ENCODE measurements around the gene SOD1.

Gene SOD1

DNA sequence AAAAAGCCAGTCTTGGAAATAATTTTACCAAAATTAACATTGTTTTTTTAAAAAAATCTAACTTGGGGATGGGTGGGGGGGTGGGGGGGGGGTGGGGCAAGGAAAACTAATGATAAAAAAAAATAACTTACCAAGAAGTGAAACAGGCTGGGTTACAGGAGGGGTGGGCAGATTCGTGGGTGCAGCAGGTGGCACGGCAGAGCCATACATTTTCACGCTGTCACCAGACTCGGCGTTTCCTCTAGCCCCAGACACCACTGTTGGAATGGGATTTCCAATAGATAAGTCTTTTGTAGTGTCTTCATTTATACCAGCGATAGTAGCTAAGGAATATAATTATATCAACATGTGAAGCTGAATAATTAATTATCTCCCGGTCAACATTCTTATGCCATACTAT, 25.4 kb downstream of the SOD1 start:
- Histone ChIP-seq H3K9me3 (ENCODE audit: control insufficient read depth, insufficient read depth, low read length) (no peaks in the 10 kb centered on the region), H3K4me1 (ENCODE audit: insufficient read depth, low read length) (no peaks in the 10 kb centered on the region), H3K36me3 (ENCODE audit: insufficient read depth, low read length) (peaks cover 9% of the 10 kb centered on the region), H3K9ac (ENCODE audit: low read depth, low read length) (no peak overlapping the region)

- Histone ChIP-seq H3K36me3 (ENCODE audit: insufficient read depth, low read length) (peaks cover 14% of the 10 kb centered on the region), H3K4me1 (ENCODE audit: insufficient read depth, low read length) (no peaks in the 10 kb centered on the region), H3K9me3 (ENCODE audit: control insufficient read depth, insufficient read depth, low read length) (no peaks in the 10 kb centered on the region)
Observed at GRCh38 chr21:31686272-31686915, 26.9 kb downstream of the SOD1 start.

DNA sequence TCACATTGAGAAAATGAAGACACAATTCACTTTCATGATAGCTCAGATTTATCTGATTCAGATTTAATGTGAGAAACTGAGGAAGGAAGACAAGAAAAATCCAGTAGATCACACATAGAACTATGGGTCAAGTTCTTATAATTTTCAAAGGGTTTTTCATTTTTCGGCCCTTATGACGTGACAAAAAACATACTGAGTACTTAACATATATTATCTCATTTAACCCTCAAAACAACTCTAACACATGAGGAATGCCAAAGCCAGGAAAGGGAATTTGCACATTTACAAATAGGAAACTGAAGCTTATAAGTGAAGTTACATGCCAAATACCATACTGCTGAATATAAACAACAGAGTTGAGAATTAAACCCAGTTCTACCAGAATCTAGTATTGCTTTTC, 27.6 kb downstream of the SOD1 start:
- H3K36me3 ChIP-seq (ENCODE audit: insufficient read depth, low read length) = peaks cover 14% of the 10 kb centered on the region
- no peaks in the 10 kb centered on the region for H3K4me1 ChIP-seq (ENCODE audit: insufficient read depth, low read length)
- no peaks in the 10 kb centered on the region for H3K9me3 ChIP-seq (ENCODE audit: control insufficient read depth, insufficient read depth, low read length)
- no peak overlapping the region for H3K9ac ChIP-seq (ENCODE audit: low read depth, low read length)

More at GRCh38 chr21:31686272-31686915, 26.9 kb downstream of the SOD1 start:
- no peak overlapping the region for H3K9ac ChIP-seq (ENCODE audit: low read depth, low read length)

DNA sequence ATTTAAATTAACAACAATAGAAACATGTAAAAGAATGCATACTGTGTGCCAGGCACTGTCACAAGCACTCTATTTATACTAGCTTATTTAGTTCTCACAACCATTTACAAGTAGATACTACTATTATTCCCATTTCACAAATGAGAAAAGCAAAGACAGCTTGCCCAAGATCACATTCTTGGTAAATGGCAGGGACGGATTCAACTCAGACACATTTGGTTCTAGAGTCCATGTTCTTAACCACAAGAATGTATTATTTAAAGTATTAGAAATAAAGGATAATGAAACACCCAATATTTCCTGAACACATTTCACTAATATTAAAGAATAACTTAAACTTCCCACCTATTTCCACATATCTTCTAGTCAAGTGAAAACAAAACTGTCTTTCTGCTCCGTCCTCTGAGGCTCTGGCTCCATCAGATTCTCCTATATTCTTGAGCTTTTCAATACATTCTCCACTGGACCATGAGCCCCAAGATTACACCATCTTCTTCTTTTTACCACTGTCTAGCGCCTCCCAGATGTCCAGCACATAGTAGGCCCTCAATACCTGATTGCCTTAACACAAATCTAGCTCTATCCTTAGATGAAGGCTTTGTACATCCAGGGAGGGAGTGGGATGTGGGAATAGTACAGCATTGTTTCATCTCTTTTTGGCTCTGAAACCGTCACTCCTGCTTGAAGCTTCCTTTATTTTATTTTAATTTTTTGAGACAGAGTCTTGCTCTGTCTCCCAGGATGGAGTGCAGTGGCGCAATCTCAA, 29.3 kb downstream of the SOD1 start:
- Histone ChIP-seq H3K36me3 (ENCODE audit: insufficient read depth, low read length) (peaks cover 23% of the 10 kb centered on the region), H3K9me3 (ENCODE audit: control insufficient read depth, insufficient read depth, low read length) (no peaks in the 10 kb centered on the region), H3K9ac (ENCODE audit: low read depth, low read length) (no peak overlapping the region)

GRCh38 chr21:31693222-31693621, 33.7 kb downstream of the SOD1 start:
- Histone ChIP-seq H3K9me3 (ENCODE audit: control insufficient read depth, insufficient read depth, low read length) (no peaks in the 10 kb centered on the region), H3K36me3 (ENCODE audit: insufficient read depth, low read length) (peaks cover 26% of the 10 kb centered on the region), H3K4me1 (ENCODE audit: insufficient read depth, low read length) (no peaks in the 10 kb centered on the region), H3K9ac (ENCODE audit: low read depth, low read length) (no peak overlapping the region)

More for the DNA sequence above, 29.3 kb downstream of the SOD1 start:
- no peaks in the 10 kb centered on the region for H3K4me1 ChIP-seq (ENCODE audit: insufficient read depth, low read length)

- no peaks in the 10 kb centered on the region for H3K4me1 ChIP-seq (ENCODE audit: insufficient read depth, low read length)
- peaks cover 34% of the 10 kb centered on the region for H3K36me3 ChIP-seq (ENCODE audit: insufficient read depth, low read length)
- no peaks in the 10 kb centered on the region for H3K9me3 ChIP-seq (ENCODE audit: control insufficient read depth, insufficient read depth, low read length)
- no peak overlapping the region for H3K9ac ChIP-seq (ENCODE audit: low read depth, low read length)
Observed at GRCh38 chr21:31696424-31696823, 36.9 kb downstream of the SOD1 start.

DNA sequence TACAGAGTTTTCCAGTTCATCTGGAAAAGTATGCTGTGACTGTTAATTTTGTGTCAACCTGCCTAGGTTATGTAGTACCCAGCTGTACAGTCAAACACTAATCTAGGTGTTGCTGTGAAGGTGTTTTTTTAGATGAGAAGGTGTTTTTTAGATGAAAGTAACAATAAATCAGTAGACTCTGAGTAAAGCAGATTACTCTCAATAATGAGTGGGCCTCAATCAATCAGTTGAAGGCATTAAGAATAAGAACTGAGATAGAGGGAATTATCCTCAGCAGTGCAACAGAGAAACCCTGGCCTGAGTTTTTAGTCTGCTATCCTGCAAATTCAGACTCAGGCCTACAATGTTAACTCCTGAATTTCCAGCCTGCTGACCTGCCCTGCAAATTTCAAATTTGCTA, 39.0 kb downstream of the SOD1 start:
- H3K4me1 ChIP-seq (ENCODE audit: insufficient read depth, low read length) = no peaks in the 10 kb centered on the region
- H3K9ac ChIP-seq (ENCODE audit: low read depth, low read length) = no peak overlapping the region
- H3K36me3 ChIP-seq (ENCODE audit: insufficient read depth, low read length) = peaks cover 30% of the 10 kb centered on the region
- no peaks in the 10 kb centered on the region for H3K9me3 ChIP-seq (ENCODE audit: control insufficient read depth, insufficient read depth, low read length)

- Histone ChIP-seq H3K4me1 (ENCODE audit: insufficient read depth, low read length) (no peaks in the 10 kb centered on the region), H3K36me3 (ENCODE audit: insufficient read depth, low read length) (peaks cover 26% of the 10 kb centered on the region), H3K9me3 (ENCODE audit: control insufficient read depth, insufficient read depth, low read length) (no peaks in the 10 kb centered on the region), H3K9ac (ENCODE audit: low read depth, low read length) (no peak overlapping the region)
Observed at GRCh38 chr21:31700040-31700439, 40.5 kb downstream of the SOD1 start.

DNA sequence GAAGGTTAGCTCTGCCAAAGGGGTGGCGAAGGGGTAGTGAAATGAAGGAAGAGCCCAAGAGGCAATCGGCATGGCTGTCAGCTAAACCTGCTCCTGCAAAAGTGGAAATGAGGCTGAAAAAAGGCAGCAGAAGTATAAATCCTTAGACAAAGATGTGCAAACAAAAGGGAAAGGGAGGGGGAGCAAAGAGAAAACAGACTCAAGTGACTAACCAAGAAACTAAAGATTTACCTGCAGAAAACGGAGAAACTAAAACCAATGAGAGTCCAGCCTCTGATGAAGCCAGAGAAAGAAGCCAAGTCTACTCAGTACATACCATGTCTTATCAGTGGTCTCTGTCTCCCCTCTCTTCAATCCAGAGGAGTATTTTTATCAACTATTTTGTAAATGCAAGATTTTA, 47.1 kb downstream of the SOD1 start:
- no peaks in the 10 kb centered on the region for H3K4me1 ChIP-seq (ENCODE audit: insufficient read depth, low read length)
- no peak overlapping the region for H3K9ac ChIP-seq (ENCODE audit: low read depth, low read length)
- H3K9me3 ChIP-seq (ENCODE audit: control insufficient read depth, insufficient read depth, low read length) = no peaks in the 10 kb centered on the region
- H3K36me3 ChIP-seq (ENCODE audit: insufficient read depth, low read length) = peaks cover 4% of the 10 kb centered on the region

- no peaks in the 10 kb centered on the region for H3K4me1 ChIP-seq (ENCODE audit: insufficient read depth, low read length)
- H3K9ac ChIP-seq (ENCODE audit: low read depth, low read length) = no peak overlapping the region
- H3K36me3 ChIP-seq (ENCODE audit: insufficient read depth, low read length) = no peaks in the 10 kb centered on the region
- no peaks in the 10 kb centered on the region for H3K9me3 ChIP-seq (ENCODE audit: control insufficient read depth, insufficient read depth, low read length)
Observed at GRCh38 chr21:31707499-31707898, 48.0 kb downstream of the SOD1 start.

DNA sequence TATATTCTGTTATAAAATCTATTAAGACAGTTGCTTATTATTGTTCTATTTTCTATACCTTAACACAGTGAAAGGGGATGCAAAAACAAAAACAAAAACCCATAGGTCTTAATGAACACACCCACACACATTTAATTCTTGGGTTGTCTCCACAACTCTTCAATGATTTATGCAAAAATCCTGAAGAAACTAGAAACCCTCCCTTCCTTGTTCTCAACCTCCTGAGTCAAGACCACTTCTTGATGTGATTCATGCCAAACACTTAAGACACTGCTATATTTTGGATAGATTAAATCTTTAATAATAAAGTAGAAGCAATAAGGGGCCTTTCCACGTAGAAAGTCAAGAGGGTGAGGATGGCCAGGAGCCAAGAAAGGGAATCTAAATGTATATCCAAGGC, 49.0 kb downstream of the SOD1 start:
- H3K9ac ChIP-seq (ENCODE audit: low read depth, low read length) = no peak overlapping the region
- no peaks in the 10 kb centered on the region for H3K9me3 ChIP-seq (ENCODE audit: control insufficient read depth, insufficient read depth, low read length)
- no peaks in the 10 kb centered on the region for H3K4me1 ChIP-seq (ENCODE audit: insufficient read depth, low read length)
- H3K36me3 ChIP-seq (ENCODE audit: insufficient read depth, low read length) = no peaks in the 10 kb centered on the region

DNA sequence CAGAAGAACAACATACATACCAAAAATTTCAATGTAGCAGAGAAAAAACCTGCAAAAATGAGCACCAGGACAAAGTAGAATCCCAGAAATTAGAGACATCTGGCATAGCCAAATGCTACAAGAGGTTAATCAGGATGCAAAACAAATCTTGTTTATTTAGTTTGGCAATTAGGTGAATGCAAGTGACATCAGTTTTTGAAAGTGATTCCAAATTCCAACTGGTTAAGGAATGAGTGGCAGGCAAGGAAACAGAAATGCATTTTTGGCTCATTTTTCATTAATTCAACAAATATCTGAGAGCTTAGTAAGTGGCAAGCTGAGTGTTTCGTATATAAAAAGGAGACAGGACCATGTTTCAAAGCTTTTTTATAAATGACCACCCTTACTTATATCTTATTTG, 51.1 kb downstream of the SOD1 start:
- H3K4me1 ChIP-seq (ENCODE audit: insufficient read depth, low read length) = peaks cover 17% of the 10 kb centered on the region; the same call in 1 of the 2 replicates

GRCh38 chr21:31711326-31711725, 51.8 kb downstream of the SOD1 start:
- no peak overlapping the region for H3K9ac ChIP-seq (ENCODE audit: low read depth, low read length)
- H3K4me1 ChIP-seq (ENCODE audit: insufficient read depth, low read length) = peaks cover 17% of the 10 kb centered on the region; the same call in 1 of the 2 replicates
- no peaks in the 10 kb centered on the region for H3K36me3 ChIP-seq (ENCODE audit: insufficient read depth, low read length)
- H3K9me3 ChIP-seq (ENCODE audit: control insufficient read depth, insufficient read depth, low read length) = no peaks in the 10 kb centered on the region

More for the DNA sequence above, 51.1 kb downstream of the SOD1 start:
- Histone ChIP-seq H3K36me3 (ENCODE audit: insufficient read depth, low read length) (no peaks in the 10 kb centered on the region), H3K9ac (ENCODE audit: low read depth, low read length) (no peak overlapping the region), H3K9me3 (ENCODE audit: control insufficient read depth, insufficient read depth, low read length) (no peaks in the 10 kb centered on the region)

- no peaks in the 10 kb centered on the region for H3K36me3 ChIP-seq (ENCODE audit: insufficient read depth, low read length)
- H3K4me1 ChIP-seq (ENCODE audit: insufficient read depth, low read length) = peaks cover 22% of the 10 kb centered on the region; the same call in 1 of the 2 replicates
- H3K9me3 ChIP-seq (ENCODE audit: control insufficient read depth, insufficient read depth, low read length) = no peaks in the 10 kb centered on the region
- no peak overlapping the region for H3K9ac ChIP-seq (ENCODE audit: low read depth, low read length)
Observed at GRCh38 chr21:31711745-31712285, 52.3 kb downstream of the SOD1 start.

DNA sequence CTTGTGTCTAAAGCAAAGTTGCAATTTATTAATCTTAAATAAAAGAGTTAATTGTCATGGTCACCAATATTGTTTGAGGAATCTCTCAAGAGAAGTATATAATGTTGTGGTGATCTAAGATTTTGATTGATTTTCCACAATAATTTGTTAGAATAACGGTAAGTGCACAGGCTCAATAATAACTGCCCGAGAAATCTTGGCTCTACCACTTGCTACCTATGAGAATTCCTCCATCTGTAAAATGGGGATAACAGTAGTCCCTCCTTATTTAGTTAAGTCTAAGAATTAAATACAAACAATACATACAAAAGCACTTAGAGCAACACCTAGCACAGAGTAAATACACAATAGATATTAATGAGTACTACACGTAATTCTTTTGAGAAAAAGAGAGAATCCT, 53.6 kb downstream of the SOD1 start:
- no peaks in the 10 kb centered on the region for H3K9me3 ChIP-seq (ENCODE audit: control insufficient read depth, insufficient read depth, low read length)
- no peaks in the 10 kb centered on the region for H3K36me3 ChIP-seq (ENCODE audit: insufficient read depth, low read length)
- H3K9ac ChIP-seq (ENCODE audit: low read depth, low read length) = no peak overlapping the region
- peaks cover 24% of the 10 kb centered on the region; the same call in 1 of the 2 replicates for H3K4me1 ChIP-seq (ENCODE audit: insufficient read depth, low read length)

All from ES-I3 (cell line).